SIG-M5 treated with dmso at 0.1 percent for 504 hours (cell line): Measurements from ENCODE around the gene CD48.
"Not testable (repeated sequence)": the region's sequence is repeated elsewhere in the genome, so short reads cannot be mapped to it uniquely, and the experiment has no call there.

Source experiments
- DNase-seq: peaks from one replicate; lab custom pipeline; 2025; ENCODE audit not compliant: unreplicated experiment; lab: John Stamatoyannopoulos, UW

The CD48 gene

DNA sequence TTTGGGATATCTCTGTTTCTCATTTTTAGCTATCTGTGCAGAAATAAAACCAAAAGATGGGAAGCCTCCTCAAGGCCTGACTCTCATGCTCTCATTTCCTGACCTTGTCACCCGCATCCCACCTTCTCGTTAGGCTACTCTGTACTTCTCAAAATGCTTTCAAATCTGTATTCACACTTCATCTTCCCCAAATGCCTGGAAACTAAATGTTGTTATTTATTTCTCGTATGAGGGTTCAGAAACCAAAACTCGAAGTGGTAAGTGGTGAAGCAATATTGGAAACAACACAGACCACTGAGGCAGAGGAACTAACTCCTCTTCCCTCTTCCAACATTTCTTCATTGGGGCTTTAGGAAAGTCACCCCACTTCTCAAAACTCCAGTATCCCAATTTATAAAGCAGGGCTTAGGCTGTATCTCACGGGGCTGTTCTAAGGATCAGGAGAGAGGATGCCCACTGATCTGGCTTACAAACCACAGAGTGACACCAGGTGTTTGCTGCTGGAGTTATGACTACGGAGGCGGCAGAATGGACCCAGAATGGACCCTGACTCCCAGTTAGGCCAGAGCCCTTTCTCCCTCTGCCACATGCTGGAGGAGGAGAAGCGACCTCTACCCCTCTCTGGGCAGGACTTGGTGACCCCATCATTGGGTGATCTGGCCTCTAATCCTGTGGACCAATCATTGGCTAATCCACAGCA is 31.0 kb upstream of the CD48 start:
- DNase-seq: no peak

DNA sequence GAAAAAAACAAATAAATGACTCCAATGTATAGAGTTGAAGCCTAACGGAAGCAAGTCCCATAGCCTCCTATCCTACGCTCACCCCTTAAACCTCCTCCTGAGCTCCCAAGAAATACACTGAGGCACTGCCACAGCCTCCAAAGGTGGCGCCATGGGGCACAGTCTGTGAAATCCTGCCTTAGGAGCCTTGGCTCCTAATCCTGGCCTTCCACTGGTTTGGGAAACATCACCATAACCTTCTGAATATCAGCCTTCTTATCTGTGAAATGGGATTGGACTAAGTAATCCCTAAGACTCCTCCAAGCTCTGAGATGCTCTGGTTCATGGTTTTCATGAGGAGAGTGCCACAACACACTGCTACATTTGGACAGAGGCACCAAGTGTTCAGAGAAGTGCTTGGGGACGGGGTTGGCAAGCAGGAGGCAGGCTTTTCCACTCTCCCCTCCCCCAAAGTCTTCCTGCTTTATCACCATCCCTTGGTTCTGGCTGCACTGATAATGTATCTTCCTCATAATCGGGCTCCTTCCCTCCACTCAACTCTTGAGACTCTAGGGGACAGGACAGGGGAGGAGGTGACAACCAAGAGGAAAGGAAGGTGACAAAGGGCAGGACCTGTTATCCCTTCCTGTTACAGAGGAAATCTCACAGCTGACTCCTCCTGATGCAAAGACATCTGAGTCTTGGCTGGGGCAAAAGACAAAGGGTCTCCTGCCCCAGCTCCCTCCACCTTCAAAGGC is 30.2 kb upstream of the CD48 start:
- DNase-seq: no peak

DNA sequence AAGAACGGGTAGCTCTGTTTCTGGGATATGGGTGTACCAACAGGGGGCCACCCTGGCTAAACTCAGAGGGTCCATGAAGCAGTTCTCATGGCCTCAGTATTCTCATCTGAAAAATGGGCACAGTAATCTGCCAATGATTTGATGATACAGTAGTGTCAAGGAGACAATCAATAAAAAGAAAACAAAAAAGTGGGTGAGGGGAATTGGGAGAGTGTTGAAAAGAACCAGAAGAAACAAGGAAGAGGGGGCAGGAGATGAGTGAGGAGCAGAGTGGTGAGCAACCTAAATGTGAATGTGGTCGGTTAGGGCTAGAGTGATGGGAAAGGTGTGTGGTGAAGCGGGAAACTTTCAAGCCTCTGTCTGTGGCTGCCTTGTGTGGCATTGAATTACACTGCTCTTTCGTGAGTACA is 29.5 kb upstream of the CD48 start:
- no peak for DNase-seq

DNA sequence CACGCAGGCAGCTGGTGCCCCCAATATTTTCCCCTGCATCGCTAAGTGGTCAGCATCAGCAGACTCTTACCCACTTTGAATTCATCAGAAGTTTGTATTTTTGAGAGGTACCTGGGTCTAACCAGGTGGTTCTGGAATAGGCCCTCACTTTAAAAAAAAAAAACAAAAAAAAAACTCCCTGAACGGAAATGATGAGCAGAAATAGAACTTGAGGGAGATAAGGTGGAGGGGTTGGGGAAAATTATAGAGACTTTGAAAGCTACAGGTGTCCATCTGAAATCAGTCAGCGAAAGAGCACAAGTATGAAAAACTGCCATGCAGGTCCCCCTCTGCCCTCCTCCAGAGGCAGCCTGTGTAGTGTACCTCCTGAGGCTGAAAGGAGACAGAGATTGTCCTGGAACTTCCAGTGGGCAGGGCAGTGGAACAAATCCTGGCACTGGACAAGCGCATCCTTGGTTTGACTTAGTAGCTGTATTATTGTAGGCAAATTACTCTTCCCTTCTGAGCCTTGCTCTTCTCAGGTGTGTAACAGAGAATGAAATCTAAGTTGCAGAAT is 28.6 kb upstream of the CD48 start:
- no peak for DNase-seq

DNA sequence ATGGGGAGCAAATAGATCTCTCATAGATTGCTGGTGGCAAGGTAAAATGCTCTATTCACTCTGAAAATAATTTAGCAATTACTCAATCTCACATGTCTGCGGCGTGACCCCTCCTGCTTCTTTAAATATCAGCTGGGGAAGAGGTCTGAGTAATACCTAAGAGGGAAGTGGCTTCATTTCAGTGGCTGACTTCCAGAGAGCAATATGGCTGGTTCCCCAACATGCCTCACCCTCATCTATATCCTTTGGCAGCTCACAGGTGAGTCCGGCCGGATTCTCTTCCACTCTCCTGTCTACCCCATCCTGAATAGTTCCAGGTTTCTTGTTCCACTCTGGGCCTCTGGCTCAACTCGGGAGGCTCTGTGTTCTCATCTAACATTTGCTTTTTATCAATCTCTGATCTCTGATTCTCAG is 27.5 kb upstream of the CD48 start, which contains the start of gene SLAMF7:
Gene SLAMF7, plus strand, starts transcription at position 150 of the 414 bp plus-strand sequence. Its CDS starts 55 bp downstream, at position 205.
- peak; percentile 94 for DNase-seq

DNA sequence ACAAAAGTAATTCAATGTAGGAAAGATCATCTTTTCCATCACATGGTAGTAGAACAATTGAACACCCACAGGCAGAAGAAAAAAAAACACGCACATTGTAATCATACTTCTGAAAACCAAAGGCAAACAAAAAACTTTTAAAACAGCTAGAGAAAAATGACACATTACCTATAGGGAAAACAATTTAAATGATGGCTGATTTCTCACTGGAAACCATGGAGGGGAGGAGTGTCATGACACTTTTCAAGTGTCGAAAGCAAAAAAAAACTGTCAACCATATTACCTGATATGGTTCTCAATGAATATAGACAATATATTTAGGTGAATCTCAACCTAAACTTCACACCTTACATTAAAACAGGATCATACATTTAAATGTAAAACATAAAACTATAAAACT is 26.6 kb upstream of the CD48 start:
- DNase-seq: no peak

DNA sequence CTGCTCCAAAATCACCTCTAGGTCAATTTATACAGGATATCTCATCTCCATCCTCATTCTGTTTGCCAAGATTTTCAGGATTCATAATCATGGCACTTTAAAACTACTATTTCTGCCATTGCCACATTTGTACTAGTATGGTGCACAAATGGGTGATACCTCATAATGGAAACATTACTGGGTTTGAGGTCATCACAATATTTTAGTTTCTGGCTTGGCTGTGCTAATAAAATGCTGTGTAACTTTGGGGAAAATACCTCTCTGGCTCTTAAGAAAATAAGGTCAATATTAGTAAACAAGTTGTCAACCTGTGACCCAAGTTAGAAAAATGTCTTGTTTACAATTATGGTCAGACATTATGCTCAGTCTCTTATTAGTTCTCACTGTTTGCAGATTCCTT is 22.7 kb upstream of the CD48 start:
- no peak for DNase-seq

DNA sequence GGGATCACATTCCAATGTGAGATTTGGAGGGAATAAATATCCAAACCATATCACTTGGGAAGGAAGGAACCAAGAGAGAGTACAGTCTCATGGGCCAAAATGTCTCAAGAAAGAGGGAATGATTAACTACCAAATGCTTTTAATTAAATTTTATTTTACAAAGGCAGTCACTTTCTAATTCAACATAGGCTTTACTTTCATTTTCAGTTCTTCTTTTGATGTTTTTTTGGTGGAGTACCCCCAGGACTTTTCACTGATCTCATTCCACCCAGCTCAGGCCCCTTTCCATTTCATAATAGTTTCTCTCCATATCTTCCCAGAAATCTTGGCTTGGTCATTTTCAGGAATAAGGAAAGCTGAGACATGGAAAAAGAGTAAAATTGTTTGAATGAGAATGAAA is 22.3 kb upstream of the CD48 start:
- no peak for DNase-seq

DNA sequence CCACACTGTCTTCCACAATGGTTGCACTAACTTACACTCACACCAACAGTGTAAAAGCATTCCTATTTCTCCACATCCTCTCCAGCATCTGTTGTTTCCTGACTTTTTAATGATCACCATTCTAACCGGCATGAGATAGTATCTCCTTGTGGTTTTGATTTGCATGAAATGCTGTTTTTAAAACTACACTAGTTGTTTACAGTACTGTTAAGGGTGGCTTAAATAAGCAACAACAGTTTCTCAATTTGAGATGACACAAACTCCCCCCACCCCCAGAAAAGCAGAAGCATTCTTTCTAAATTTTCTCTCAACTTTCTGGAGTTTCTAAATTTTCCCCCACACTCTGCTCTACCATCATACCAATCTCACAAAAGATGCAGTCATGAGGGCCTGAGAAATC is 20.4 kb upstream of the CD48 start:
- peak; percentile 24 for DNase-seq

DNA sequence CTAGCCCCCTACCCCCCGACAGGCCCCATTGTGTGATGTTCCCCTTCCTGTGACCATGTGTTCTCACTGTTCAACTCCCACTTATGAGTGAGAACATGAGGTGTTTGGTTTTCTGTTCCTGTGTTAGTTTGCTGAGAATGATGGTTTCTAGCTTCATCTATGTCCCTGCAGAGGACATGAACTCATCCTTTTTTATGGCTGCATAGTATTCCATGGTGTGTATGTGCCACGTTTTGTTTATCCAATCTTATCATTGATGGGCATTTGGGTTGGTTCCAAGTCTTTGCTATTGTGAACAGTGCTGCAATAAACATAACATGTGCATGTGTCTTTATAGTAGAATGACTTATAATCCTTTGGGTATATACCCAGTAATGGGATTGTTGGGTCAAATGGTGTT is 19.9 kb upstream of the CD48 start:
- not testable (repeated sequence) for DNase-seq

DNA sequence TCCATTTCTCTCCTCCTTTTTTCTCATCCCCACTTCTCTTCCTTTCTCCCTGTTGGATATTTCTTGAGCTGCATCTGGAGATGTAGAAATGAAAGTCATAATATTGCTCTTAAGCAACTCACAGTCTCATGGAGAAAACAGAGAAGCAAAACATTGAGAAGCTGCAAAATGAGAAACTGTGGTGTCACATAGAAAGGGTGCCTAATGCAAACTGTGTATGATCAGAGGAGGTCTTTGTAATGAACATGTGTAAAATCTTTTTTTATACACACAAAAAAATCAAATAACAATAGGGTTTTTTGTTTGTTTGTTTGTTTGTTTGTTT is 15.7 kb upstream of the CD48 start:
- peak; percentile 41 for DNase-seq

DNA sequence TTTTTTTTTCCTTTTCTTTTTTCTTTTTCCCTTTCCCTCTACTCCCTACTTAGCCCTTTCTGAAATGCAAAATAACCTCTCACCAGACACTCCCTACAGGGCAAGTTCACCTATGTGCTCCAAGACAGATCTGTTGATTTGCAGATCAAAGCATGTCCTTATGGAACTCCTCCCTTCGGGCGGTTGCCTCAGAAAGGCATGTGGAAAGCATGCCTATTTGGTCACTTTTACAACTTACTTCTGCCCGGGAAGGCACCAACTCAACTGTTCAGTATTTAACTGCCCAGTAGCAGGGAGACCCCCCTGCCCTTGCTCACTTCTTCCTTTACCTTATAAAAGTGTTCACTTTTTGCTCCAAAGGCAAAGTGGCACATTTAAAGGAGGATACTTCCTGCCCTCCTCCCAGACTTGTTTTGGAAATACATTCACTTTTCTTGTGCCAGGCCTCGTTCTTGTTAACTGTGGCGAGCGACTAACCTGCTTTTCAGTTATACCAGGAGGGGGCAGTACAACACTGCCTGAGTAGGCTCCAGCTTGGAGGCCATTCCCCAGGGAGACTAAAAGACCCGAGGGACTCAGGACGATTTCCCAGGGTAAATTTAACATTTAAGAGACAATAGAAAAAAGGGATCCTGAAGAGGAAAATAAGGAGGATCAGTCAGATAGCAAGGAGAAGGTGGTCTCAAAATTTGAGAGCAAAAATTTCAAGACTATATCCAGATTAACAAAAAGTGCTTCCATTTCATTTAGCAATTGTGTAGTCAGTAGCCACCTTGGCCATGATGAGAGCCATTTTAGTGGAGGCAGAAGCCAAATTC is 15.1 kb upstream of the CD48 start:
- DNase-seq: peak; percentile 86

DNA sequence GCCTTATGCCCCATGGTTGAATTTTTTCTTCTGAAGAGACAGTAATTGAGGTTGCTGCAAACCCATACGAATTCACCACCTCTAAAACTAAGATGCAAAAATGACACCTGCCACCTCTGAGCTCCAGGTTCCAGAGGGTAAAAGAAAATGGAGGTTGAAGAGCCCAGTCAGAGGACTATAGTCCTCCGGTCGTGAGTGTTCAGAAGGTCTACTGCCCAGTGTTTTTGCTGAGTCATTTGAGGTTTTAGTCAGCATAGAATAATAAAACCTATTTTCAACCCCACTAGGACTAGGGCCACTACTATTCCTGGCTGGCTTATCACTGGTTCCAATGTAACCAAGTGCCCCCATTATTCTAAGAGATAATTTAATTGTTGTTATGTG is 14.5 kb upstream of the CD48 start:
- DNase-seq: peak; percentile 16

DNA sequence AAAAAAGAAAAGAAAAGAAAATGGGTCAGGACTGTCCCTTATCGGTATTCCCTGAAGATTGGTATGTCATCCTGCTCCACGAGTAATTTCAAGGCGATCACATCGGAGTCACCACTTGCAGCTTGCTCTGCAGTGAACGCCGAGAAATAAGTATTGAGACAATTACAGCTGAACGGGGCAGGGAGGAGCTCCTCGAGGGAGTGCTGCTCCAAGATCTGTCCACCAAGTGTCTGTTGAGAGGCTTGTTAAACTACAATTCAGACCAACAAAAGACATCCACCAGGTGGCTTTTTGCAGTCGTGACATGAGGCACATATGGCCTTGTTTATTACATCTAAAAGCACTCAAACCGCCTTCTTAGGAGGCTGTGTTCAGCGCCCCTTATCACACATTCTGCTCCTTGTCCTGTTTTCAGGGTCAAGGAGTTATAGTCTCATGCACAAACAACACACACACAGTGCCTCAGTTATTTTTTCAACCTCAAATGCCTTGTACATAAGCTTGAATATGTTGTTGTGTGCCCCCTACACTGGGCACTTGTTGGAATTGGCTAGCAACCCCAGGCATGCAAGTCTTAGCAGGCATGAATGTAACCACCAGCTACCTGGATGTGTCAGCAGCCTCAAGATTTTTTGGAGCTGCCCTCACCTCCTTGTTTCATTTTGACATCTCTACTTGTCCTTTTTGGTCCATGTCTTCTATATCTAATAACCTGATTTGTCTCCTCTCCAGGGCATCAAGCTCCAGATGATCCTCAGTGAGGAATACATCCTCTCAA is 13.0 kb upstream of the CD48 start:
- DNase-seq: no peak

DNA sequence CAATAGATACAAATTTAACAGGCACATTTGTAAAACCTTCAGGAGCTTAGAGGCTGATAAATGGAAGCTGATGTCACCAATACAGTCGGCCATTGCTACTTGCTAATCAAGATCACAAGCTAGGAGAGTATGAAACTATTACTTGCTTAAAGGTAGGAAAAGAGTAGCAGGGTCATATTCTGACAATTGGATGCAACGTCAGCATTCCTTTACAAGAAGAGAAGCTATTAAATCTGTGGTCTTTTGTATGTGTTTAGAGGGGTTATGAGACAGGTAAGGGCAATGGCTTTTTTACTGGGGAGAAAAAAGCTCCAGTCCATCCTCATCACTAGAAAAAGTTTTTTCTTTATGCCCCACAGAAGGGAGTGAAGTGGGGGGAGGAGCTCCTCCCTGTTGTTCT is 11.7 kb upstream of the CD48 start:
- no peak for DNase-seq

DNA sequence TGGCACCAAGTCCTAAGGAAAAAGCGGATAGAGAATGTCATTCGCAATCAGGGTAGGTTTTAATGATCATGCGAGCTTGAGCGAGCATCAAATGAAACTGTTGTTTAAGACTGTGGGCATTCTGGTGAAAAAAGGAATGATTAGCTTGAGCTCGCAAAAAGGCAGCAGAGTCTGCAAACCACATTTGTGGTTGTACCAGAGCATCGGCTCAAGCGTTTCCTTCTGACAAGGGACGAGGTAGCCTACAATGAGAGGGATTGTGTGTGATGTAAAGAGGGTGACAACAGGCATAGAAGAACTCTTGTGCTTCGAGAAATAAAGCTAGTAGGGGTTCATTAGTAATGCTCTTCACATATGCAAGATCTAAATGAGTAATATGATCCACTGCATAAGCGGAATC is 11.1 kb upstream of the CD48 start:
- DNase-seq: no peak

DNA sequence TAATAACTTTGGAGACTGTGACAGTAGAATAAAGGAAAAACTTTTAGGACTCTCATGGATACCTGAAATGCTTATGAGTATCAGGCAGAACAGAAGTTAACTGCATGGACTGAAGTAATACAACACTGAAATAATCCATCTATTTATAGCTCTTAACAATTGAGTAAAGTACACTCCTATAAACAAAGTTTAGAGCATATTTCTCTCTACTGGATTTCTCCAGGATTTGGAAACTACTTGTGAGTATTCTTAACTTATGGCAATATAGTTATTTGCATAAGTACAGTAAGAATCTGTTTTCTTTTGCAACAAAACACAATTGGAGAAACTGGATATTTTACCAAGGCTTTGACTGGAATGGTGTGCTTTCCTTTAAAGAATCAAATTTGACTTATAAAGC is 9.9 kb upstream of the CD48 start:
- DNase-seq: no peak

DNA sequence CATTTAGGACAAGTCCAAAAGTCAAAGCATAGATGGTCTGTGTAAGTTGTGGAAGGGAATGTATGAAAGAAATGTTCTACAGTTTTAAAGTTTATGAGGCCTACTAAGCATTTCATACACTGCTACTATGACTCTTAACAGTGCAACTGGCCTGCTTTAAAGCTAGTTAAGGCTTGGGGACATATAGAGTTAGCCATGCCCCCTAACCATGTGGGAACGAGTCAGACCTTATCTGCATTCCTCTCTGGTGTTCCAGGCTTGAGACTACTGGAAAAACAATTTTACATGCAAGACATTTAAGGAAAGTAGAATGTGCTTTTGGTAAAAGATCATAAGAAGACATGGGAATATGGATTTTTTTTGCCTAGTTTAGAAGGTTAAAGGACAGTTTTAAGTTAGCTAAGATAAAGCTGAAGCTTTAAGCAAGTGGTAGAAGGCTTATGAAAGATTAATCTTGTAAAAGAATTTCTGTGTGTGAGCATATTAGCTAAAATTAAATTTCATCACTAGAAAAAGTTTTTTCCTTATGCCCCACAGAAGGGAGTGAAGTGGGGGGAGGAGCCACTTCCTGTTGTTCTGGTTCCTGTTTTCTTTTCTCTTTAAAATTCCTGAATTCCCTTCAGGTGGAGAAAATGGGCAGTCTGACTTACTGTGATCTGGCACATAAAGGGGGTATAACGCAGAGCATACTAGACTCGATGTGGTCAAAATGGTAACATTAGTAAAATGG is 8.9 kb upstream of the CD48 start:
- no peak for DNase-seq

DNA sequence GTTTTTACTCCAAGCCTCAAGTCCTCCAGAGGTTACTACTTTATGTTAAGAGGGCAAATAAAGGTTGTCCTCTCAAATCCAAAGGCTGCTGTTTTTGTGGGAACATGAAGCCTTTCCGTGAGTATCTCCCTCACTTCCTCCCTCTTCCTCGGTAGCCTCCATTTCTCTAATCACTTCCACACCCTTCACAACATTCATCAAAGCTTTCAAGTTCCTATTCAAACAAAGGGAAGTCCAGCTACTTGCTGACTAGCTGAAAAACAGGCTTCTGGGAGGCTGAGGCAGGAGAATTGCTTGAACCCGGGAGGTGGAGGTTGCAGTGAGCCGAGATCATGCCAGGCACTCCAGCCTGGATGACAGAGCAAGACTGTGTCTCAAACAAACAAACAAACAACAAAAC is 6.6 kb upstream of the CD48 start:
- DNase-seq: no peak

DNA sequence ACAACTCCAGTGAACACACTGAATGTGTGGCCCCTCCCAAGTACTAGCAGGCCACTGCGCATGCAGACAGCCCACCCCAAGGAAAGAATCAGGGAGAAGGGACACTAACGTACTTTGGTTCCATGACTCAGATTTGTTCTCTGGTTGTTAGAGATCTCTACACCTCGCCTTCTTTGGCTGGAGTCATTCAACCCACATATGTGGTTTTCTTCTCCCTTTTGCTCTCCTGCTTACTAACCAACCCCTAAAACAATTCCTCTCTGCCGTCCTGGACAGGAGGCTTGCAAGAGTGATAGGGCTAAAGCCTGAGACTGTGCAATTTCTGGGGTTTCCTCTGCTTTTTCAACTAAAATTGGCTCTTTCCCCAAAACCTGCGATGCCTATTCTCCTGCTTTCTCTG is 5.7 kb upstream of the CD48 start:
- DNase-seq: no peak
